H1 (cell line): ENCODE data around the gene CEBPE. TPM values are rescaled to one million over a fixed set of nuclear protein-coding genes. Genes with fewer than 3 reads are reported as not detected.

Source experiments
- EP300 ChIP-seq, 2 experiments: IDR thresholded peaks; 1 replicate in 1 of 2; 2 replicates in 1 of 2; pipeline ENCODE4 v1.6.1; 2011 to 2012; ENCODE audit warnings: low read depth in 2 of 2, low read length in 2 of 2, mild to moderate bottlenecking in 2 of 2, borderline replicate concordance in 1 of 2, inconsistent platforms in 1 of 2, moderate library complexity in 1 of 2
- JUND ChIP-seq: IDR thresholded peaks from 2 replicates; pipeline ENCODE4 v1.6.1; 2011; ENCODE audit warnings: mild to moderate bottlenecking, improper control_type of control experiment, low read length
- NANOG ChIP-seq: IDR thresholded peaks from 2 replicates; pipeline ENCODE4 v1.6.1; 2011; ENCODE audit warnings: low read length, low read depth, mild to moderate bottlenecking, inconsistent platforms; ENCODE audit not compliant: insufficient read depth, poor library complexity, severe bottlenecking
- TAF7 ChIP-seq: optimal IDR thresholded peaks from 2 replicates; pipeline ENCODE3; 2011; ENCODE audit warnings: low read depth, mild to moderate bottlenecking, inconsistent platforms, low read length, moderate library complexity, borderline replicate concordance
- polyA plus RNA-seq, 7 experiments: library from polyadenylated mRNA; depleted of rRNA in 3 of 7; stranded (reverse) in 5 of 7; unstranded in 2 of 7; fragments of >200 nt in 5 of 7; fragments of 200-250 nt in 2 of 7; gene quantifications; 1 replicate in 5 of 7; 2 replicates in 1 of 7; 4 replicates in 1 of 7; pipeline versions ENCODE4 v1.2.1 to v1.2.3, GENCODE V29; 2011 to 2013; ENCODE audit warnings: missing spikeins in 2 of 7, mixed read lengths in 2 of 7
- total RNA-seq: library from RNA; stranded (reverse); fragmentation: NEBNext Ultra II Directional; extraction: Animal tissue kit (Norgen Biotek cat#: 25700); gene quantifications from 2 replicates; pipeline ENCODE4 v1.2.1, GENCODE V29; 2021
- TF ChIP-seq, protein P1 (sequence below): IDR thresholded peaks from 2 replicates; pipeline ENCODE4 v1.6.1; 2012; ENCODE audit warnings: low read length, inconsistent platforms

CEBPE gene
- total and polyA plus RNA-seq, 2 of the 8 experiments (the other 6 are each of a cell fraction or from before 2014, with no cell fraction given): 0.05 TPM; not detected in 1

GRCh38 chr14:23069413-23069806 is 49.6 kb downstream of the CEBPE start (continued):
- no peak for TF ChIP-seq JUND
- TF ChIP-seq EP300 (IDR thresholded peaks at IDR 0.05; ENCODE audit: borderline replicate concordance in 1 of 2, low read depth in 2 of 2, low read length in 2 of 2): no peak
- no peak for TF ChIP-seq TAF7
- TF ChIP-seq NANOG: no peak
- TF ChIP-seq, protein P1, sequence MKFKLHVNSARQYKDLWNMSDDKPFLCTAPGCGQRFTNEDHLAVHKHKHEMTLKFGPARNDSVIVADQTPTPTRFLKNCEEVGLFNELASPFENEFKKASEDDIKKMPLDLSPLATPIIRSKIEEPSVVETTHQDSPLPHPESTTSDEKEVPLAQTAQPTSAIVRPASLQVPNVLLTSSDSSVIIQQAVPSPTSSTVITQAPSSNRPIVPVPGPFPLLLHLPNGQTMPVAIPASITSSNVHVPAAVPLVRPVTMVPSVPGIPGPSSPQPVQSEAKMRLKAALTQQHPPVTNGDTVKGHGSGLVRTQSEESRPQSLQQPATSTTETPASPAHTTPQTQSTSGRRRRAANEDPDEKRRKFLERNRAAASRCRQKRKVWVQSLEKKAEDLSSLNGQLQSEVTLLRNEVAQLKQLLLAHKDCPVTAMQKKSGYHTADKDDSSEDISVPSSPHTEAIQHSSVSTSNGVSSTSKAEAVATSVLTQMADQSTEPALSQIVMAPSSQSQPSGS: no peak
